Measurements from ENCODE around the gene RTP3. TPM values are rescaled to one million over a fixed set of nuclear protein-coding genes. Genes with fewer than 3 reads are reported as not detected.
"Not testable (repeated sequence)": the region's sequence is repeated elsewhere in the genome, so short reads cannot be mapped to it uniquely, and the experiment has no call there.

Gene RTP3
- total RNA-seq, 4 donors from 2014 or later = not detected

GRCh38 chr3:46489875-46490274 lies 7.9 kb upstream of the RTP3 start:
- 71 to 94% methylated on average over 1 of the region's 1 CpG for WGBS, 2 donors
- H3K27me3 ChIP-seq = peaks cover 0 to 10% (median 0%) of the 10 kb centered on the region in 4 donors
- no peak for DNase-seq
- no peaks in the 10 kb centered on the region for H3K9me3 ChIP-seq
- H3K27ac ChIP-seq = no peak overlapping the region
- no peak overlapping the region for H3K4me3 ChIP-seq
- no peak for TF ChIP-seq POLR2A (IDR thresholded peaks at IDR 0.05)
- TF ChIP-seq CTCF (IDR thresholded peaks at IDR 0.05) = no peak
- intact Hi-C loops (cut with DNase I) = loop anchor here (10.0 kb wide), 1 partner anchor 135 kb away; no protein-coding TSS in a partner anchor
- peaks cover 0 to 8% (median 4%) of the 10 kb centered on the region in 3 donors for H3K4me1 ChIP-seq
- no peaks in the 10 kb centered on the region for H3K36me3 ChIP-seq

- Histone ChIP-seq H3K36me3 (no peaks in the 10 kb centered on the region), H3K27me3 (peaks cover 0 to 10% (median 0%) of the 10 kb centered on the region in 4 donors), H3K9me3 (no peaks in the 10 kb centered on the region), H3K27ac (no peak overlapping the region), H3K4me3 (no peak overlapping the region), H3K4me1 (peaks cover 0 to 8% (median 4%) of the 10 kb centered on the region in 3 donors)
- 72 to 77% methylated on average over 6 of the region's 6 CpGs for WGBS, 2 donors
- intact Hi-C loops (cut with DNase I) = no loop called here
- DNase-seq = no peak
- TF ChIP-seq POLR2A (IDR thresholded peaks at IDR 0.05) (no peak), CTCF (IDR thresholded peaks at IDR 0.05) (no peak)
Observed at GRCh38 chr3:46490338-46491084, 7.3 kb upstream of the RTP3 start.

- H3K4me3 ChIP-seq = no peak overlapping the region
- TF ChIP-seq POLR2A (IDR thresholded peaks at IDR 0.05) = no peak
- intact Hi-C loops (cut with DNase I) = no loop called here
- no peak overlapping the region for H3K27ac ChIP-seq
- H3K4me1 ChIP-seq = peaks cover 0 to 8% (median 4%) of the 10 kb centered on the region in 3 donors
- H3K27me3 ChIP-seq = peaks cover 0 to 14% (median 0%) of the 10 kb centered on the region in 4 donors
- H3K36me3 ChIP-seq = no peaks in the 10 kb centered on the region
- DNase-seq = no peak
- H3K9me3 ChIP-seq = no peaks in the 10 kb centered on the region
- 74 to 76% methylated on average over 9 to 10 of the region's 11 CpGs for WGBS, 2 donors
Observed at GRCh38 chr3:46491089-46492070, 6.4 kb upstream of the RTP3 start.

GRCh38 chr3:46492890-46493547 lies 4.8 kb upstream of the RTP3 start:
- Histone ChIP-seq H3K4me3 (no peak overlapping the region), H3K9me3 (no peaks in the 10 kb centered on the region), H3K27me3 (peaks cover 0 to 17% (median 0%) of the 10 kb centered on the region in 4 donors), H3K4me1 (peaks cover 0 to 8% (median 4%) of the 10 kb centered on the region in 3 donors), H3K36me3 (no peaks in the 10 kb centered on the region), H3K27ac (no peak overlapping the region)
- 85 to 87% methylated on average over 6 of the region's 6 CpGs for WGBS, 2 donors
- DNase-seq = no peak
- no peak for TF ChIP-seq POLR2A (IDR thresholded peaks at IDR 0.05)
- no peak for TF ChIP-seq CTCF (IDR thresholded peaks at IDR 0.05)
- intact Hi-C loops (cut with DNase I) = no loop called here

GRCh38 chr3:46494491-46494890 lies 3.3 kb upstream of the RTP3 start:
- H3K27ac ChIP-seq; H3K4me1 ChIP-seq; intact Hi-C loops (cut with DNase I): not testable (repeated sequence)

More at GRCh38 chr3:46494491-46494890, 3.3 kb upstream of the RTP3 start:
- not testable (repeated sequence) for H3K36me3 ChIP-seq, H3K4me3 ChIP-seq, DNase-seq, H3K9me3 ChIP-seq
- no CpG with 5 or more reads among the region's 33 CpGs for WGBS, 2 donors
- H3K27me3 ChIP-seq = peaks cover 0 to 14% (median 0%) of the 10 kb centered on the region in 4 donors

All from esophagus squamous epithelium (tissue), 5 donors.